ENCODE measurements around the gene PIR. TPM values are rescaled to one million over a fixed set of nuclear protein-coding genes. Genes with fewer than 3 reads are reported as not detected.
A peak's percentile ranks its signal among the peaks of the same experiment; 100 is the strongest.

Gene PIR
- total and polyA plus RNA-seq, 9 of the 15 experiments (the other 6 are each of a cell fraction or from before 2014, with no cell fraction given), result 7.5 to 29.8 (median 11.5) TPM

- intact Hi-C loops (cut with micrococcal nuclease), result no loop called here
- no peak overlapping the region for H3K27ac ChIP-seq (ENCODE audit: extremely low read depth, low read depth, low read length)
- peaks cover 0 to 8% of the 10 kb centered on the region in 2 experiments; a peak in 3 of 5 replicates for H3K4me1 ChIP-seq (replicated peaks in 1 of 2; ENCODE audit: control insufficient read depth in 2 of 2, insufficient read depth in 2 of 2, low read length in 2 of 2)
- H4K20me1 ChIP-seq (replicated peaks; ENCODE audit: control insufficient read depth, insufficient read depth, low read length), result no peaks in the 10 kb centered on the region
- POLR2A ChIA-PET, result interaction anchor here (0.6 to 0.9 kb wide), 2 partner anchors 16 to 1483 kb away, joined by 3 read pairs; no protein-coding TSS in a partner anchor
- FAIRE-seq (no peak), DNase-seq (ENCODE audit: extremely low read depth in 1 of 4, low spot score in 3 of 4) (no peak), ATAC-seq (peak; percentile 66)
- no peaks in the 10 kb centered on the region for H3K36me3 ChIP-seq (ENCODE audit: control insufficient read depth, insufficient read depth, low read length)
- BruUV-seq (replicated peaks), result no TSS peak
- H3K9me1 ChIP-seq (ENCODE audit: control insufficient read depth, insufficient read depth, low read length), result no peaks in the 10 kb centered on the region
- no peaks in the 10 kb centered on the region for H3K9me3 ChIP-seq (replicated peaks; ENCODE audit: control insufficient read depth, insufficient read depth, low read depth, low read length)
- WGBS (ENCODE audit: insufficient coverage, low coverage, missing lambda C conversion rate), result 38% methylated on average over 3 of the region's 3 CpGs
- H3K4me2 ChIP-seq (ENCODE audit: insufficient read depth, low read length), result no peak overlapping the region
- no peak overlapping the region for H3K9ac ChIP-seq (ENCODE audit: insufficient read depth in 1 of 2, low read depth in 2 of 2, low read length in 2 of 2)
- peak overlapping the region; percentile 70 for H2AFZ ChIP-seq (ENCODE audit: low read depth, low read length)
- H3K4me3 ChIP-seq, result no peak overlapping the region
- no peaks in the 10 kb centered on the region for H3K27me3 ChIP-seq (ENCODE audit: control insufficient read depth in 2 of 2, insufficient read depth in 2 of 2, low read length in 2 of 2)
- no peak for TF ChIP-seq ZFP30 (CRISPR knock-in tag; IDR thresholded peaks at IDR 0.05; ENCODE audit: borderline replicate concordance)
- TF ChIP-seq PRMT5 (CRISPR knock-in tag; IDR thresholded peaks at IDR 0.05), result no peak
- TF ChIP-seq NR1H2 (CRISPR knock-in tag; IDR thresholded peaks at IDR 0.05), result no peak
- no peak for TF ChIP-seq ZFP36 (IDR thresholded peaks at IDR 0.05; ENCODE audit: low read depth, low read length, partially characterized antibody)
- TF ChIP-seq DMBX1 (CRISPR knock-in tag; IDR thresholded peaks at IDR 0.05; ENCODE audit: borderline replicate concordance), result 0 out of 2 replicates have a peak, but pooled peaks have one; percentile 18
- TF ChIP-seq NFIC (IDR thresholded peaks at IDR 0.05), result peak; percentile 54
- no peak for TF ChIP-seq SMARCB1 (IDR thresholded peaks at IDR 0.05; ENCODE audit: insufficient read length, low read depth)
- no peak for TF ChIP-seq NR2F6 (CRISPR knock-in tag; IDR thresholded peaks at IDR 0.05)
- in situ Hi-C loops (cut with MboI), result no loop called here
- no peaks in the 10 kb centered on the region for H3K79me2 ChIP-seq (ENCODE audit: control insufficient read depth, insufficient read depth, low read length)
- CTCF ChIA-PET (ENCODE audit: low intra/inter-chr PET ratio), result no interaction called here
Observed at GRCh38 chrX:15522464-15522863, 29.3 kb upstream of the PIR start.
